SK-N-MC (cell line): Measurements from ENCODE around the gene STK39.
A peak's percentile ranks its signal among the peaks of the same experiment; 100 is the strongest.

Experiments used
- DNase-seq: peaks from one replicate; pipeline ENCODE4 v3.0.0-alpha.2; 2011; ENCODE audit warnings: low read depth, low spot score
- H3K27ac ChIP-seq: fragments of 200-600 bp; sonication (generic); 2 replicates; pipeline ENCODE4 v1.5.1; 2016; ENCODE audit warnings: mixed run types
- H3K36me3 ChIP-seq: fragments of 200-600 bp; sonication (generic); 2 replicates; pipeline ENCODE4 v1.6.1; 2017; ENCODE audit warnings: antibody characterized with exemption, low read length, mixed read lengths; ENCODE audit not compliant: insufficient read depth
- H3K4me3 ChIP-seq: fragments of 200-600 bp; sonication (generic); 2 replicates; pipeline ENCODE4 v1.5.1; 2016
- H3K9ac ChIP-seq: fragments of 200-600 bp; sonication (generic); 2 replicates; pipeline ENCODE4 v1.8.0; 2017; ENCODE audit warnings: mixed run types, mixed read lengths; ENCODE audit not compliant: insufficient read length
- H3K9me3 ChIP-seq: fragments of 200-600 bp; sonication (generic); 2 replicates; pipeline ENCODE4 v1.6.1; 2017; ENCODE audit warnings: low read depth, mild to moderate bottlenecking, antibody characterized with exemption, low read length, moderate library complexity, mixed read lengths
- EZH2 ChIP-seq: fragments of 200-600 bp; sonication (generic); IDR thresholded peaks from one replicate; pipeline ENCODE4 v1.6.1; 2017; ENCODE audit warnings: antibody characterized with exemption
- FOXP2 ChIP-seq: optimal IDR thresholded peaks from 2 replicates; pipeline ENCODE3; 2011; ENCODE audit warnings: mild to moderate bottlenecking, moderate library complexity; ENCODE audit not compliant: insufficient read depth; ENCODE audit errors: extremely low read length, control extremely low read depth
- POLR2AphosphoS5 ChIP-seq: IDR thresholded peaks from 2 replicates; pipeline ENCODE4 v1.6.1; 2012; ENCODE audit warnings: mild to moderate bottlenecking, low read depth, low read length, borderline replicate concordance

STK39 gene

GRCh38 chr2:168246072-168246482 lies 1.3 kb downstream of the STK39 start:
- H3K27ac ChIP-seq, result no peak overlapping the region
- no peak for DNase-seq
- H3K9ac ChIP-seq, result peak overlapping the region; percentile 37
- H3K9me3 ChIP-seq, result no peaks in the 10 kb centered on the region
- no peak for TF ChIP-seq FOXP2
- no peaks in the 10 kb centered on the region for H3K36me3 ChIP-seq
- H3K4me3 ChIP-seq, result peak overlapping the region; percentile 89

DNA sequence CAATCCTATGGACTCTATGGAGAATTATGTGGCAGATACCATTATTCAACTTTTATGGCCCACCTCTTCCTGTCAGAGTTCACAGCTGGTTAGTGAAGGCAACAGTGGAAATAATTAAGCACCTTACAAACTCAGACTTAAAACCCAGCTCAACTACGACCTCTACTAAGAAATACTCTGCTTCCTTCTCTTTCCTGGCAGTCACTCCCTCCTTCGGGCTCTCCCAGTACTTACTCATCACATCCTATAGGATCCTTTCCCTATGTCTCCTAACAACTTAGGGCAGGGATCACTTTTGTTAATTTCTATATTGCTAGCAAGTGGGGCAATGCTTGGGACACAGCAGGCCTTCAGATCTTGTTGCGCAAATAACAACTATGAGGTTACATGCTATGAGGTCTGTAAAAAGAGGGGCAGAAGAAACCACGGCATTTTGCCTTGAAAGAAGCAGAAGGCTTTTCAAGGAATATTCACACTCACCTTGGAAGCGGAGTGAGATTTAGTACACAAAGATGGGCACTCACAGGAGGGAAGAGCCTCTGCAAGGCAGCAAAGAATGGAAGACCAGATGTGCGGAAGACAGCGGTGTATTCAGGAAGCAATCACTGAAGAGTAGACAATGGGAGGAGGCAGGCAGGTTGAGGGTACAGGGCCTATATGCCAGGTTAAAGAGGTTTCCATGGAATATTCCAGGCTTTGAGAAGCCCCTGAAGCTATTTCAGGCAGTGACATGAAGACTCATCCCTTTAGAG lies 2.1 kb downstream of the STK39 start:
- no peak overlapping the region for H3K27ac ChIP-seq
- TF ChIP-seq POLR2AphosphoS5, result no peak
- TF ChIP-seq EZH2, result no peak
- no peak for TF ChIP-seq FOXP2
- no peak for DNase-seq
- no peaks in the 10 kb centered on the region for H3K9me3 ChIP-seq
- no peak overlapping the region for H3K9ac ChIP-seq
- no peaks in the 10 kb centered on the region for H3K36me3 ChIP-seq
- no peak overlapping the region for H3K4me3 ChIP-seq

DNA sequence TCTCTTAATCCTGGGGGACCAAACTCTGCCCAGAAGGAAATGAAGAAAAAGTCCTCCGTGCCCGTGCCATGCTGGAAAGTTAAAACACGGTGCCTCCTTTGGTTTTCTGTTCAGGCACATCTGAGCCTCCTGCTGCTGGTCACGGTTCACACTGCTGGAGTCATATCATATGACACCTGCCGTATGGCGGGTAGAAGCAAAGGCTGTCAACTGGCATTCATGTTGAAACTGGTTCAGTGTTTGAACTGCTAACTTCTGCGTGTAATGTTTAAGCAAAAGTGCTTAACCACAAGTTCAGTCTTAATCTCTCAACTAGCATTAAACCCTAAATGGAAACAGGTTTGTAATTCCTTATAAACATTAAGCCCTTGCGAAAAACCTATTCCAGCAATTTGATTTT lies 3.1 kb downstream of the STK39 start:
- Histone ChIP-seq H3K27ac (0 out of 2 replicates have a peak overlapping the region, but pooled peaks have one; percentile 7), H3K9me3 (no peaks in the 10 kb centered on the region), H3K4me3 (no peak overlapping the region), H3K36me3 (no peaks in the 10 kb centered on the region), H3K9ac (no peak overlapping the region)
- no peak for DNase-seq
- TF ChIP-seq FOXP2 (no peak), EZH2 (no peak), POLR2AphosphoS5 (no peak)

DNA sequence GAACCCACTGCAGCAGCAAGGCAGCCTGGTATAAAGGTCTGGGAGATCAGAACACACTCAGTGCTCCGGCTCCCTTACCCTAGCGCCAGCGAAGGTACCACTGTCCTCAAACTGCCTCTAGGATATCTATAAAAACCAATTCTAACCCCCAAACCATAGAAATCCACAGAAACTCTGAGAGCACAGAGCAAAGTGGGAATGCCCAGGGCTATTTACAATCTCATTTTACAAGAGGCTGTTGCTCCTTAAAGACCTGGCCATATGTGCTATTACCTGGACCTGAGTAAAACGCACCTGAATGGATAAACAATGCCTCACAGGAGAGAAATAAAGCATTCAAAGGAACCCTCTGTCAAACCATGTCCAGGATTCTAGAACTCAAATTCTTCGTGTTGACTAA lies 4.3 kb downstream of the STK39 start:
- DNase-seq, result no peak
- Histone ChIP-seq H3K36me3 (no peaks in the 10 kb centered on the region), H3K27ac (no peak overlapping the region), H3K9ac (no peak overlapping the region), H3K9me3 (no peaks in the 10 kb centered on the region), H3K4me3 (no peak overlapping the region)
- no peak for TF ChIP-seq EZH2
- no peak for TF ChIP-seq POLR2AphosphoS5
- TF ChIP-seq FOXP2, result no peak

GRCh38 chr2:168241746-168242145 lies 5.6 kb downstream of the STK39 start:
- H3K9ac ChIP-seq, result no peak overlapping the region
- DNase-seq, result no peak
- no peaks in the 10 kb centered on the region for H3K36me3 ChIP-seq
- H3K9me3 ChIP-seq, result no peaks in the 10 kb centered on the region
- no peak for TF ChIP-seq EZH2
- TF ChIP-seq POLR2AphosphoS5, result no peak
- no peak for TF ChIP-seq FOXP2
- peak overlapping the region; percentile 39 for H3K27ac ChIP-seq
- no peak overlapping the region for H3K4me3 ChIP-seq

- no peak for DNase-seq
- H3K4me3 ChIP-seq, result no peak overlapping the region
Measured at GRCh38 chr2:168241208-168241607, 6.2 kb downstream of the STK39 start.

DNA sequence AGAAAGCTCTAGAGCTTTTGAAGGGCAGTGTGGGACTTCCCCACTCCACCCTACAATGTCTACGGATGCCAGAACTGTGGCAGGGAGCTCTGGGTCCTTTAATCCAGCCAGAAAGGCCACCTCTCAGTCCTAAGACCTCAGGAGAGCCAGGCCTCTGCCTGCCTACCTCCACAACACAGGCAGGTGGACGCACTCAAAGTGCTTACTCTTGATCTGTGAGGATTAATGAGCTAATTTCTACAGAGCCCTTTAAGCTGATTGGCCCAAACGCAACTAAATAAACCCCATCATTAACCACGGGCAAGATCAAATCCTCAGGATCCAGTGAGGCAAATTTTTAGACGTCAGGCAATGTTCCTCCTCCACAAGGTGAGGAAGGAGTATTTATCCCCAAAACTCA lies 8.1 kb downstream of the STK39 start:
- Histone ChIP-seq H3K27ac (no peak overlapping the region), H3K9ac (no peak overlapping the region), H3K36me3 (no peaks in the 10 kb centered on the region), H3K4me3 (no peak overlapping the region), H3K9me3 (no peaks in the 10 kb centered on the region)
- TF ChIP-seq FOXP2 (no peak), POLR2AphosphoS5 (no peak), EZH2 (no peak)
- no peak for DNase-seq

More at GRCh38 chr2:168241208-168241607, 6.2 kb downstream of the STK39 start:
- Histone ChIP-seq H3K27ac (peak overlapping the region; percentile 40; the same call in 1 of the 2 replicates), H3K9me3 (no peaks in the 10 kb centered on the region), H3K9ac (no peak overlapping the region), H3K36me3 (no peaks in the 10 kb centered on the region)
- TF ChIP-seq POLR2AphosphoS5 (no peak), EZH2 (no peak), FOXP2 (no peak)

DNA sequence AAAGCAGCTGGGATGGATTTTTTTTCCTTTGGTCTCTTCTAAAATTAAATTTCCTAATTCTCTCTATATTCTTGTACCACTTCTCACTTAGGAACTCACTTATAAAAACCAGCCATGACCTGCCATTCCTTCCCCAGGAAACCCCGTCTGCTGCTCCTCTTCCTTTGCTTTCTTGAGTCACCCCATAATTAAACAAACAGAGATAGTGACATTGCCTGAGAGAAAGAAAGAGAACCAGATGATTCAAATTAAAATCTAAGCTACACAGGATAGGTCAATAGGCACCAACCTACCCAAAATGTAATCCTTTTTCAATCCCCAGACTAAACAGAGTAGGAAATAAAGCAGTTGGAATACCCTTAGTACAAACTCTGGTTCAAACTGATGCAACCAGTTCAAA lies 9.7 kb downstream of the STK39 start:
- H3K4me3 ChIP-seq, result no peak overlapping the region
- H3K36me3 ChIP-seq, result no peaks in the 10 kb centered on the region
- no peak overlapping the region for H3K27ac ChIP-seq
- H3K9ac ChIP-seq, result no peak overlapping the region
- no peak for DNase-seq
- no peak for TF ChIP-seq EZH2
- no peak for TF ChIP-seq POLR2AphosphoS5
- TF ChIP-seq FOXP2, result no peak
- no peaks in the 10 kb centered on the region for H3K9me3 ChIP-seq
